SH-SY5Y (cell line): Measurements from ENCODE around the gene EPB41L1.

ENCODE experiments used
- GATA2 ChIP-seq: IDR thresholded peaks from 2 replicates; pipeline ENCODE4 v1.6.1; 2011; ENCODE audit warnings: mild to moderate bottlenecking, low read depth, low read length
- GATA3 ChIP-seq: IDR thresholded peaks from 2 replicates; pipeline ENCODE4 v1.6.1; 2011; ENCODE audit warnings: low read depth, mild to moderate bottlenecking, low read length, moderate library complexity

GRCh38 chr20:36231331-36231730, 76.8 kb downstream of the EPB41L1 start:
- TF ChIP-seq GATA3, result no peak
- no peak for TF ChIP-seq GATA2
